ENCODE results near the gene DSC3.

DSC3 gene

GRCh38 chr18:31079973-31080372 is 37.4 kb upstream of the DSC3 start:
- TF ChIP-seq, protein P1, sequence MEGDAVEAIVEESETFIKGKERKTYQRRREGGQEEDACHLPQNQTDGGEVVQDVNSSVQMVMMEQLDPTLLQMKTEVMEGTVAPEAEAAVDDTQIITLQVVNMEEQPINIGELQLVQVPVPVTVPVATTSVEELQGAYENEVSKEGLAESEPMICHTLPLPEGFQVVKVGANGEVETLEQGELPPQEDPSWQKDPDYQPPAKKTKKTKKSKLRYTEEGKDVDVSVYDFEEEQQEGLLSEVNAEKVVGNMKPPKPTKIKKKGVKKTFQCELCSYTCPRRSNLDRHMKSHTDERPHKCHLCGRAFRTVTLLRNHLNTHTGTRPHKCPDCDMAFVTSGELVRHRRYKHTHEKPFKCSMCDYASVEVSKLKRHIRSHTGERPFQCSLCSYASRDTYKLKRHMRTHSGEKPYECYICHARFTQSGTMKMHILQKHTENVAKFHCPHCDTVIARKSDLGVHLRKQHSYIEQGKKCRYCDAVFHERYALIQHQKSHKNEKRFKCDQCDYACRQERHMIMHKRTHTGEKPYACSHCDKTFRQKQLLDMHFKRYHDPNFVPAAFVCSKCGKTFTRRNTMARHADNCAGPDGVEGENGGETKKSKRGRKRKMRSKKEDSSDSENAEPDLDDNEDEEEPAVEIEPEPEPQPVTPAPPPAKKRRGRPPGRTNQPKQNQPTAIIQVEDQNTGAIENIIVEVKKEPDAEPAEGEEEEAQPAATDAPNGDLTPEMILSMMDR (IDR thresholded peaks at IDR 0.05; ENCODE audit: insufficient read depth, low read length, poor library complexity, severe bottlenecking), result no peak
- TF ChIP-seq EZH2phosphoT487 (conservative IDR thresholded peaks at IDR 0.05; ENCODE audit: low read length), result no peak
- no peaks in the 10 kb centered on the region for H3K9me2 ChIP-seq (replicated peaks; ENCODE audit: insufficient read depth, low read length)
- H3F3A ChIP-seq (ENCODE audit: insufficient read depth), result no peaks in the 10 kb centered on the region
- no peaks in the 10 kb centered on the region for H3K36me3 ChIP-seq (ENCODE audit: low read length)
- H3K9me3 ChIP-seq (ENCODE audit: insufficient read depth, low read length), result no peaks in the 10 kb centered on the region
- no peak overlapping the region for H3K27ac ChIP-seq (ENCODE audit: low read depth, low read length)
- H3K79me2 ChIP-seq (ENCODE audit: insufficient read depth, low read length), result no peaks in the 10 kb centered on the region
- no peaks in the 10 kb centered on the region for H4K20me1 ChIP-seq (ENCODE audit: low read depth, low read length)
- H3K9ac ChIP-seq (ENCODE audit: low read length), result no peak overlapping the region
- no peak overlapping the region for H3K4me2 ChIP-seq (ENCODE audit: low read depth, low read length, poor library complexity, severe bottlenecking)
- H3K27me3 ChIP-seq (ENCODE audit: low read length), result no peaks in the 10 kb centered on the region
- H2AFZ ChIP-seq (ENCODE audit: low read depth, low read length, severe bottlenecking), result no peak overlapping the region
- no peak overlapping the region for H3K4me3 ChIP-seq (ENCODE audit: insufficient read depth, low read length, poor library complexity, severe bottlenecking)

- TF ChIP-seq EZH2phosphoT487 (conservative IDR thresholded peaks at IDR 0.05; ENCODE audit: low read length), result no peak
- TF ChIP-seq, protein P1 (IDR thresholded peaks at IDR 0.05; ENCODE audit: insufficient read depth, low read length, poor library complexity, severe bottlenecking), result no peak
- Histone ChIP-seq H3K9ac (ENCODE audit: low read length) (no peak overlapping the region), H3K9me2 (replicated peaks; ENCODE audit: insufficient read depth, low read length) (no peaks in the 10 kb centered on the region), H3K4me3 (ENCODE audit: insufficient read depth, low read length, poor library complexity, severe bottlenecking) (no peak overlapping the region), H3F3A (ENCODE audit: insufficient read depth) (no peaks in the 10 kb centered on the region), H3K36me3 (ENCODE audit: low read length) (no peaks in the 10 kb centered on the region), H3K27ac (ENCODE audit: low read depth, low read length) (no peak overlapping the region), H4K20me1 (ENCODE audit: low read depth, low read length) (no peaks in the 10 kb centered on the region), H3K27me3 (ENCODE audit: low read length) (no peaks in the 10 kb centered on the region), H3K79me2 (ENCODE audit: insufficient read depth, low read length) (no peaks in the 10 kb centered on the region), H3K9me3 (ENCODE audit: insufficient read depth, low read length) (no peaks in the 10 kb centered on the region), H2AFZ (ENCODE audit: low read depth, low read length, severe bottlenecking) (no peak overlapping the region), H3K4me2 (ENCODE audit: low read depth, low read length, poor library complexity, severe bottlenecking) (no peak overlapping the region)
These were observed 35.3 kb upstream of the DSC3 start for GRCh38 chr18:31077878-31078277.

DNA sequence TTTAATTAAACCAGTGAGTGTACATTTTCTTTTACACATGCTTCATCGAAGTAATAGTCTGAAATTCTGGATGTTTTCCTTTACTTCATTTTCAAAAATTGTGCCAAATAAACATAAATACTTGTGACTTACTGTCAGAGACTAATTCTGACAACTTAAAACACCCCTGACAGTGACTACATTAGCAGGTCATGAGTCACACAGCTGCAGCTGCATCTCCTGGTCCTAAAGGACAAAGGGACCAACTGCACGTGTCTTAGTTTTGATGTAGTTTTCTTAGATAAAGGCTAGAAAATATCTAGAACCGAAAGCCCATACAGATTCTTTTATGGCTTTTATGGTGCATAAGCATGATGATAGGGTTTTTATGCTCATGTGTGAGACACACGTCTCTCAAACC is 29.6 kb upstream of the DSC3 start:
- Histone ChIP-seq H3F3A (ENCODE audit: insufficient read depth) (no peaks in the 10 kb centered on the region), H3K9me2 (replicated peaks; ENCODE audit: insufficient read depth, low read length) (no peaks in the 10 kb centered on the region), H3K36me3 (ENCODE audit: low read length) (no peaks in the 10 kb centered on the region)

More for the DNA sequence above, 29.6 kb upstream of the DSC3 start:
- no peak overlapping the region for H2AFZ ChIP-seq (ENCODE audit: low read depth, low read length, severe bottlenecking)
- H3K9me3 ChIP-seq (ENCODE audit: insufficient read depth, low read length), result no peaks in the 10 kb centered on the region
- no peak overlapping the region for H3K27ac ChIP-seq (ENCODE audit: low read depth, low read length)
- H3K79me2 ChIP-seq (ENCODE audit: insufficient read depth, low read length), result no peaks in the 10 kb centered on the region
- no peak overlapping the region for H3K9ac ChIP-seq (ENCODE audit: low read length)
- H4K20me1 ChIP-seq (ENCODE audit: low read depth, low read length), result no peaks in the 10 kb centered on the region
- TF ChIP-seq EZH2phosphoT487 (conservative IDR thresholded peaks at IDR 0.05; ENCODE audit: low read length), result no peak
- TF ChIP-seq, protein P1 (IDR thresholded peaks at IDR 0.05; ENCODE audit: insufficient read depth, low read length, poor library complexity, severe bottlenecking), result no peak
- no peak overlapping the region for H3K4me2 ChIP-seq (ENCODE audit: low read depth, low read length, poor library complexity, severe bottlenecking)
- H3K4me3 ChIP-seq (ENCODE audit: insufficient read depth, low read length, poor library complexity, severe bottlenecking), result no peak overlapping the region
- no peaks in the 10 kb centered on the region for H3K27me3 ChIP-seq (ENCODE audit: low read length)
